Measurements from ENCODE around the gene EML4. TPM values are rescaled to one million over a fixed set of nuclear protein-coding genes. Genes with fewer than 3 reads are reported as not detected.

Gene EML4
- total and polyA plus RNA-seq, 2 donors (not counting 1 experiment from before 2014, with no cell fraction given) = 49.4 to 134 TPM

GRCh38 chr2:42186945-42187632 lies 17.9 kb downstream of the EML4 start:
- no peak for TF ChIP-seq CTCF (IDR thresholded peaks at IDR 0.05)
- TF ChIP-seq EZH2 (IDR thresholded peaks at IDR 0.05; ENCODE audit: borderline replicate concordance, insufficient read depth, low read depth, low read length, poor library complexity, severe bottlenecking) = no peak
- no peak overlapping the region for H3K4me2 ChIP-seq (replicated peaks; ENCODE audit: low read depth, low read length, poor library complexity, severe bottlenecking)
- Mint-ChIP-seq H3K9me3 (ENCODE audit: insufficient read depth) (no peaks in the 10 kb centered on the region), H3K4me3 (no peak overlapping the region), H3K4me1 (peaks cover 57% of the 10 kb centered on the region), H3K27me3 (no peaks in the 10 kb centered on the region), H3K27ac (peak overlapping the region; percentile 53)
- DNase-seq (no peak), ATAC-seq (ENCODE audit: low read depth) (no peak)
- no CpG with 5 or more reads among the region's 8 CpGs for WGBS (ENCODE audit: insufficient coverage)
- no peak overlapping the region for H3K4me3 ChIP-seq (ENCODE audit: control extremely low read depth in 1 of 5, extremely low read depth in 1 of 5, insufficient read depth in 1 of 5, low read depth in 2 of 5, low read length in 4 of 5)
- no peak overlapping the region for H3K9ac ChIP-seq (ENCODE audit: low read length)
- peaks cover 72% of the 10 kb centered on the region for H4K20me1 ChIP-seq (ENCODE audit: control insufficient read depth, insufficient read depth, low read length, poor library complexity, severe bottlenecking)
- ChIA-PET POLR2A (no interaction called here), CTCF (interaction anchor here (0.9 to 2.2 kb wide), 6 partner anchors 9 to 101 kb away, joined by 3 to 9 read pairs (median 3); no protein-coding TSS in a partner anchor)
- H3K36me3 ChIP-seq (replicated peaks in 1 of 2; ENCODE audit: control extremely low read depth in 1 of 2, control insufficient read depth in 1 of 2, extremely low read depth in 1 of 2, insufficient read depth in 2 of 2, low read length in 1 of 2) = peaks cover 0 to 4% of the 10 kb centered on the region in 2 experiments
- no peaks in the 10 kb centered on the region for H3K27me3 ChIP-seq (replicated peaks in 1 of 4; ENCODE audit: control extremely low read depth in 1 of 4, control insufficient read depth in 3 of 4, insufficient read depth in 4 of 4, low read length in 3 of 4)
- intact Hi-C loops (cut with micrococcal nuclease) = no loop called here
- H3K79me2 ChIP-seq (ENCODE audit: control insufficient read depth, insufficient read depth, low read length) = peaks cover 100% of the 10 kb centered on the region
- peaks cover 28 to 42% of the 10 kb centered on the region in 2 donors for H3K4me1 ChIP-seq (ENCODE audit: control insufficient read depth in 2 of 2, insufficient read depth in 2 of 2, low read length in 2 of 2)
- H2AFZ ChIP-seq (ENCODE audit: insufficient read depth, low read depth, low read length, poor library complexity, severe bottlenecking) = no peak overlapping the region
- H3K27ac ChIP-seq (ENCODE audit: low read length in 2 of 2) = no peak overlapping the region
- no peaks in the 10 kb centered on the region for H3K9me3 ChIP-seq (ENCODE audit: control extremely low read depth in 1 of 3, control insufficient read depth in 2 of 3, insufficient read depth in 1 of 3, low read length in 2 of 3)

- Mint-ChIP-seq H3K4me1 (peaks cover 55% of the 10 kb centered on the region), H3K9me3 (ENCODE audit: insufficient read depth) (no peaks in the 10 kb centered on the region), H3K4me3 (no peak overlapping the region), H3K27ac (no peak overlapping the region), H3K27me3 (no peaks in the 10 kb centered on the region)
- Histone ChIP-seq H3K4me2 (replicated peaks; ENCODE audit: low read depth, low read length, poor library complexity, severe bottlenecking) (no peak overlapping the region), H3K4me1 (ENCODE audit: control insufficient read depth in 2 of 2, insufficient read depth in 2 of 2, low read length in 2 of 2) (peaks cover 25 to 42% of the 10 kb centered on the region in 2 donors), H3K9ac (ENCODE audit: low read length) (no peak overlapping the region), H3K27me3 (replicated peaks in 1 of 4; ENCODE audit: control extremely low read depth in 1 of 4, control insufficient read depth in 3 of 4, insufficient read depth in 4 of 4, low read length in 3 of 4) (no peaks in the 10 kb centered on the region), H3K79me2 (ENCODE audit: control insufficient read depth, insufficient read depth, low read length) (peaks cover 100% of the 10 kb centered on the region), H3K4me3 (ENCODE audit: control extremely low read depth in 1 of 5, extremely low read depth in 1 of 5, insufficient read depth in 1 of 5, low read depth in 2 of 5, low read length in 4 of 5) (no peak overlapping the region), H2AFZ (ENCODE audit: insufficient read depth, low read depth, low read length, poor library complexity, severe bottlenecking) (no peak overlapping the region), H3K9me3 (ENCODE audit: control extremely low read depth in 1 of 3, control insufficient read depth in 2 of 3, insufficient read depth in 1 of 3, low read length in 2 of 3) (no peaks in the 10 kb centered on the region), H3K27ac (ENCODE audit: low read length in 2 of 2) (no peak overlapping the region), H3K36me3 (replicated peaks in 1 of 2; ENCODE audit: control extremely low read depth in 1 of 2, control insufficient read depth in 1 of 2, extremely low read depth in 1 of 2, insufficient read depth in 2 of 2, low read length in 1 of 2) (peaks cover 0 to 4% of the 10 kb centered on the region in 2 experiments), H4K20me1 (ENCODE audit: control insufficient read depth, insufficient read depth, low read length, poor library complexity, severe bottlenecking) (peaks cover 76% of the 10 kb centered on the region)
- ChIA-PET CTCF (interaction anchor here (1.0 to 1.3 kb wide), 2 partner anchors 53 to 93 kb away, joined by 3 read pairs; no protein-coding TSS in a partner anchor), POLR2A (no interaction called here)
- no peak for ATAC-seq (ENCODE audit: low read depth)
- WGBS (ENCODE audit: insufficient coverage) = no CpG with 5 or more reads among the region's 3 CpGs
- no peak for DNase-seq
- TF ChIP-seq CTCF (IDR thresholded peaks at IDR 0.05) = no peak
- intact Hi-C loops (cut with micrococcal nuclease) = no loop called here
Measured at GRCh38 chr2:42187886-42188285, 18.7 kb downstream of the EML4 start.
